ENCODE data around the gene TES.
"Not testable (repeated sequence)": the region's sequence is repeated elsewhere in the genome, so short reads cannot be mapped to it uniquely, and the experiment has no call there.

TES gene

DNA sequence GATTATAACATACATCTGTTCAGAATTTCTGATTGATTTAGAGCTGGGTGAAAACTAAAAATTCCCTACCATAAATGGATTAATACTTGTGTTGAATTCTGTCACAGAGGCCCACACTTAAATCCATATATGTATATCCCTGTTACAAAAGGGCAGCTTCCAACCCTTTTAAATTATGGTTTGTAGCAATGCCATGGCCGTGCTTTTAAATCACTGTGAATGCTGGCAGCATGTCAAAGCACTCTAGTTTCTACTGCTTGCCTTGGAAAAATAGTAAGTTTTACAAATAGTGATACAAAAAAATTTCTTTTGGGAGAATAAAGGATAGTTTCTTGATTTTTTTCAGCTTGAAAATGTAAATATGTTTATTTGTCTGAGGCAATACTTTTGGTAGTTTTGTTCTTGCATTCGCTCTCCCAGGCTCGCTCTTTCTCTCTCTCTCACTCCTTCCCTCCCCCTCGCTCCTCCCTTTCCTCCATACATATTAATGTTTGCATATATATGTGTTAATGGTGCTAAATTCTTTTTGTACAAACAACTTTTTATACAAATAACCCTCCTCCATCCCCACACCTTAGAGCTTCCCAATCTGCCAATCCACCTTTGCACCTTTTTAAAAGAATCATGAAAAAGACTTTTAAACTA is 29.8 kb downstream of the TES start:
- Histone ChIP-seq H3K27me3 (ENCODE audit: control insufficient read depth, insufficient read depth, low read length, poor library complexity, severe bottlenecking) (no peaks in the 10 kb centered on the region), H3K27ac (ENCODE audit: insufficient read depth, low read depth, low read length, poor library complexity, severe bottlenecking) (no peak overlapping the region), H3K4me3 (ENCODE audit: insufficient read depth, low read depth, low read length) (no peak overlapping the region), H3K36me3 (ENCODE audit: control insufficient read depth, insufficient read depth, low read length) (no peaks in the 10 kb centered on the region), H3K9me3 (ENCODE audit: control insufficient read depth, low read length) (no peaks in the 10 kb centered on the region), H3K4me1 (ENCODE audit: control insufficient read depth, insufficient read depth, low read length) (no peaks in the 10 kb centered on the region)
- WGBS, 2 experiments, result 80 to 94% methylated on average over 1 to 2 of the region's 4 CpGs

DNA sequence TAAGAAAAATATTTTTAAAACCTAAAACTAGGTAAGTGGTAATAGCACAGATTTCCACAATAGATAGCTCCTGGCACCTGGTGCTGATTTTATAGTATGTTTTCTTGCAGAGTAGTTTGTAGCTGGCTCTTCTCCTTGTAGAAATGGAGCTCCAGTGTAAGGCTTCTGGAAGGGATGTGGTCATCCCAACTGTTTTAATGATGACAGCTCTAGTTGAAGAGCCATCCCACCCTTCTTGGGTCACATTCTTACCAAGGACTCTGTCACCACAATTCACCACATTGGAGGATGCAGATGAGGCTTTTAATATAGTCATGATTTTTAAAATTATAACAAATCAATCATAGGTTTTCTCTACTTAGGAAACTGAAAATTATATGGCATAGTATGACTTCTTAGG is 31.0 kb downstream of the TES start:
- Histone ChIP-seq H3K4me3 (ENCODE audit: insufficient read depth, low read depth, low read length) (no peak overlapping the region), H3K27ac (ENCODE audit: insufficient read depth, low read depth, low read length, poor library complexity, severe bottlenecking) (no peak overlapping the region), H3K36me3 (ENCODE audit: control insufficient read depth, insufficient read depth, low read length) (no peaks in the 10 kb centered on the region)

DNA sequence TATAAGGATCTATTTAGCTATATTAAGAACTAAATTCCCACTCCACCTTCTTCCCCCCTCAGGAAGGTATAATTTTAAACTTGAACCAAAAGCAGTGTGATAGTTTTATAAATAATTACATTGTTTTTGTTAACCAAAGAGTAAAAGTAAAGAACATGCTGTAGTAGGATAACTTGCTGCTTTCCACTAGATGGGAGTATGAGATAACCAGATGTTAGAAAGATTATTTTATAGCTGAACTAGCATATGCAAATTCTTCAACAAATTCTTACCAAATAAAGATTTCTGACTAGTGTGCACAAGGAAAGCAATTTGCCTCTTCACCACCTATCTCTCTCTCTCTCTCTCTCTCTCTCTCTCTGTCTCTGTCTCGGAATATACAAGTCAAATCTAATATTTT is 31.8 kb downstream of the TES start:
- Histone ChIP-seq H3K4me1 (ENCODE audit: control insufficient read depth, insufficient read depth, low read length) (no peaks in the 10 kb centered on the region), H3K27me3 (ENCODE audit: control insufficient read depth, insufficient read depth, low read length, poor library complexity, severe bottlenecking) (no peaks in the 10 kb centered on the region), H3K9me3 (ENCODE audit: control insufficient read depth, low read length) (no peaks in the 10 kb centered on the region), H3K4me3 (ENCODE audit: insufficient read depth, low read depth, low read length) (no peak overlapping the region), H3K36me3 (ENCODE audit: control insufficient read depth, insufficient read depth, low read length) (no peaks in the 10 kb centered on the region), H3K27ac (ENCODE audit: insufficient read depth, low read depth, low read length, poor library complexity, severe bottlenecking) (no peak overlapping the region)
- no CpG with 5 or more reads among the region's 1 CpG for WGBS, 2 experiments

More for the DNA sequence above, 31.0 kb downstream of the TES start:
- Histone ChIP-seq H3K27me3 (ENCODE audit: control insufficient read depth, insufficient read depth, low read length, poor library complexity, severe bottlenecking) (no peaks in the 10 kb centered on the region), H3K4me1 (ENCODE audit: control insufficient read depth, insufficient read depth, low read length) (no peaks in the 10 kb centered on the region), H3K9me3 (ENCODE audit: control insufficient read depth, low read length) (no peaks in the 10 kb centered on the region)

DNA sequence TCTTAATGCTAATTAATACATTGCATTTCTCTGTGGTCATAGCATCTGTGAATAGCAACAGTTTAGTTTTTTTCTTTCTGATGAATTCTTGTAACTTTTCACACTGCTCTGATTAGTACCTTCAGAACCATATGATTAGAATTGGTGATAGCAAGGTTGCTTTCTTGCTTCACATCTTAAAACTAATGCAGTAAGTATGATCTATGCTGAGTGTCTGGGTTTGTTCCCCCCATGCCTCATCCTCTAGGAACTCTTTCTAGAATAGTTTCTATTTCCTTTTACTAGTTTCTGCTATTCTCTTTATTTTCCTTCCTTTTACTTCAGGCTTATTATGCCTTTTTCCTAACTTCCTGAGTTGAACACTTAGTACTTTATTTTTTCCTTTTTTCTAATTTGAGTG is 32.4 kb downstream of the TES start:
- Histone ChIP-seq H3K4me1 (ENCODE audit: control insufficient read depth, insufficient read depth, low read length) (no peaks in the 10 kb centered on the region), H3K9me3 (ENCODE audit: control insufficient read depth, low read length) (no peaks in the 10 kb centered on the region), H3K36me3 (ENCODE audit: control insufficient read depth, insufficient read depth, low read length) (no peaks in the 10 kb centered on the region), H3K4me3 (ENCODE audit: insufficient read depth, low read depth, low read length) (no peak overlapping the region), H3K27ac (ENCODE audit: insufficient read depth, low read depth, low read length, poor library complexity, severe bottlenecking) (no peak overlapping the region), H3K27me3 (ENCODE audit: control insufficient read depth, insufficient read depth, low read length, poor library complexity, severe bottlenecking) (no peaks in the 10 kb centered on the region)

DNA sequence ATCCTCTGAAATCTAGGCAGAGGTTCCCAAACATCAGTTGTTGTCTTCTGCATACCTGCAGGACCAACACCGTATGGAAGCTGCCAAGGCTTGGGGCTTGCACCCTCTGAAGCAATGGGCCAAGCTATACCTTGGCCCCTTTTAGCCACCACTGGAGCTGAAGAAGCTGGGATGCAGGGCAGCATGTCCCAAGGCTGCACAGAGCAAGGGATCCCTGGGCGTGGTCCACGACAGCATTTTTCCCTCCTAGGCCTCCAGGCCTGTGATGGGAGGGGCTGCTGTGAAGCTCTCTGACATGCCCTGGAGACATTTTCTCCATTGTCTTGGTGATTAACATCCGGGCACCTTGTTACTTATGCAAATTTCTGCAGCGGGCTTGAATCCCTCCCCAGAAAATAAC is 34.5 kb downstream of the TES start:
- H3K4me1 ChIP-seq (ENCODE audit: control insufficient read depth, insufficient read depth, low read length); H3K36me3 ChIP-seq (ENCODE audit: control insufficient read depth, insufficient read depth, low read length); H3K9me3 ChIP-seq (ENCODE audit: control insufficient read depth, low read length); H3K4me3 ChIP-seq (ENCODE audit: insufficient read depth, low read depth, low read length); H3K27me3 ChIP-seq (ENCODE audit: control insufficient read depth, insufficient read depth, low read length, poor library complexity, severe bottlenecking); H3K27ac ChIP-seq (ENCODE audit: insufficient read depth, low read depth, low read length, poor library complexity, severe bottlenecking): not testable (repeated sequence)
- 96 to 97% methylated on average over 5 of the region's 5 CpGs for WGBS, 2 experiments

DNA sequence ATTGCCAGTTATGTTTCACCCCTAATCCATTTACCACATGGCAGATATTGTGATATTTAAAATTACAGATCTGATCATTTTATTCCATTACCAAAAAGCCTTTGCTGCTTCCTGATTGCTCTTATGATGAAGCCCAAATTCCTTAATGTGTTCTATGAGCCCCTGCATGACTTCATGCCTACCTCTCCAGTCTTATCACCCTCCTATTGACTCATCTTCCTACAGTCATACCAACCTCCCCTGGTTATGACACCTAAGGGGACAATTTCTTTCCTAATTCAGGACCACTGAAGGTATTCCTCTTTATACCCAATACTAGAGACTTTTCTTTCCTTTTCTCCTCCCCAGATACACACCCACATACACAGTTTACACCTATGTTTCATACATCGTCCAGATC is 36.0 kb downstream of the TES start:
- Histone ChIP-seq H3K9me3 (ENCODE audit: control insufficient read depth, low read length) (no peaks in the 10 kb centered on the region), H3K36me3 (ENCODE audit: control insufficient read depth, insufficient read depth, low read length) (no peaks in the 10 kb centered on the region), H3K27ac (ENCODE audit: insufficient read depth, low read depth, low read length, poor library complexity, severe bottlenecking) (no peak overlapping the region), H3K4me1 (ENCODE audit: control insufficient read depth, insufficient read depth, low read length) (no peaks in the 10 kb centered on the region), H3K4me3 (ENCODE audit: insufficient read depth, low read depth, low read length) (no peak overlapping the region), H3K27me3 (ENCODE audit: control insufficient read depth, insufficient read depth, low read length, poor library complexity, severe bottlenecking) (no peaks in the 10 kb centered on the region)
- WGBS, 2 experiments, result 88 to 95% methylated on average over 1 of the region's 1 CpG

DNA sequence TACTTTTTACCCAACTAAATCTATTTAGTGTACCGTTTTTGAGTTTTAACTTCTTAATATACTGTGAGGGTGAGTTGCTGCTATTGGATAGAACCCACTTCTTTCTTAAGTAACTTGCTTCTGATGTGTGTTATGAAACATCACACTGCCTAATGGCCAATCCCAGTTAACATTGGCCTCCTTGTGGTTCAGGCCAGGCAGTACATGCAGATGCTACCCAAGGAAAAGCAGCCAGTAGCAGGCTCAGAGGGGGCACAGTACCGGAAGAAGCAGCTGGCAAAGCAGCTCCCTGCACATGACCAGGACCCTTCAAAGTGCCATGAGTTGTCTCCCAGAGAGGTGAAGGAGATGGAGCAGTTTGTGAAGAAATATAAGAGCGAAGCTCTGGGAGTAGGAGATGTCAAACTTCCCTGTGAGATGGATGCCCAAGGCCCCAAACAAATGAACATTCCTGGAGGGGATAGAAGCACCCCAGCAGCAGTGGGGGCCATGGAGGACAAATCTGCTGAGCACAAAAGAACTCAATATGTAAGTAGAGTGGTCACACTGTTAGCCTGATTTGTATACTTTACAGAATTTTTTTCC is 39.7 kb downstream of the TES start:
- Histone ChIP-seq H3K9me3 (ENCODE audit: control insufficient read depth, low read length) (no peaks in the 10 kb centered on the region), H3K27me3 (ENCODE audit: control insufficient read depth, insufficient read depth, low read length, poor library complexity, severe bottlenecking) (no peaks in the 10 kb centered on the region), H3K27ac (ENCODE audit: insufficient read depth, low read depth, low read length, poor library complexity, severe bottlenecking) (no peak overlapping the region), H3K4me1 (ENCODE audit: control insufficient read depth, insufficient read depth, low read length) (no peaks in the 10 kb centered on the region), H3K4me3 (ENCODE audit: insufficient read depth, low read depth, low read length) (no peak overlapping the region), H3K36me3 (ENCODE audit: control insufficient read depth, insufficient read depth, low read length) (no peaks in the 10 kb centered on the region)
- WGBS, 2 experiments, result 92% methylated on average over 3 of the region's 3 CpGs

DNA sequence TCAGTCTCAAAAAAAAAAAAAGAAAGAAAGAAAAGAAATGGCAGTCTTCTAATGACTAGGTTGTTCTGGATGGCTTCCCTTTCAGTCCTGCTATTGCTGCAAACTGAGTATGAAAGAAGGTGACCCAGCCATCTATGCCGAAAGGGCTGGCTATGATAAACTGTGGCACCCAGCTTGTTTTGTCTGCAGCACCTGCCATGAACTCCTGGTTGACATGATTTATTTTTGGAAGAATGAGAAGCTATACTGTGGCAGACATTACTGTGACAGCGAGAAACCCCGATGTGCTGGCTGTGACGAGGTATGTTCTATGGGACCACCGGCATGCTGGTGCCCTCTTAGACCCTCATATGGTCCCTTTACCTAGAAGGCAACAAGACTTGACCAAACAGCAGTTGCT is 41.3 kb downstream of the TES start:
- Histone ChIP-seq H3K4me1 (ENCODE audit: control insufficient read depth, insufficient read depth, low read length) (no peaks in the 10 kb centered on the region), H3K9me3 (ENCODE audit: control insufficient read depth, low read length) (no peaks in the 10 kb centered on the region), H3K4me3 (ENCODE audit: insufficient read depth, low read depth, low read length) (no peak overlapping the region), H3K27me3 (ENCODE audit: control insufficient read depth, insufficient read depth, low read length, poor library complexity, severe bottlenecking) (no peaks in the 10 kb centered on the region), H3K27ac (ENCODE audit: insufficient read depth, low read depth, low read length, poor library complexity, severe bottlenecking) (no peak overlapping the region), H3K36me3 (ENCODE audit: control insufficient read depth, insufficient read depth, low read length) (no peaks in the 10 kb centered on the region)
- WGBS, 2 experiments, result 95 to 97% methylated on average over 5 of the region's 5 CpGs

DNA sequence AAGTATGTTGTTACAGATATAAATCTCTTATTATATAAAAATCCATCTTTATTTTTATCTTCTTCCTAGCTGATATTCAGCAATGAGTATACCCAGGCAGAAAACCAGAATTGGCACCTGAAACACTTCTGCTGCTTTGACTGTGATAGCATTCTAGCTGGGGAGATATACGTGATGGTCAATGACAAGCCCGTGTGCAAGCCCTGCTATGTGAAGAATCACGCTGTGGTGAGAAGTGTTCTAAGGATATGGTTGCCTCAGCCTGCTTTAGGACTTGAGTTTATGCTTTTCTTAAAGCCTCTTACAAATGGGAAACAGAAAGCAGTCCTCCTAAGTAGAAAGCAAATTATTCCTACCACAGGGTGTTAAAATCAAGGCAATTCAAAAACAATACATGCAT is 41.9 kb downstream of the TES start:
- no peaks in the 10 kb centered on the region for H3K9me3 ChIP-seq (ENCODE audit: control insufficient read depth, low read length)
- WGBS, 2 experiments, result 91 to 96% methylated on average over 3 of the region's 3 CpGs
- no peaks in the 10 kb centered on the region for H3K36me3 ChIP-seq (ENCODE audit: control insufficient read depth, insufficient read depth, low read length)
- H3K27me3 ChIP-seq (ENCODE audit: control insufficient read depth, insufficient read depth, low read length, poor library complexity, severe bottlenecking), result no peaks in the 10 kb centered on the region
- H3K4me3 ChIP-seq (ENCODE audit: insufficient read depth, low read depth, low read length), result no peak overlapping the region
- no peak overlapping the region for H3K27ac ChIP-seq (ENCODE audit: insufficient read depth, low read depth, low read length, poor library complexity, severe bottlenecking)
- no peaks in the 10 kb centered on the region for H3K4me1 ChIP-seq (ENCODE audit: control insufficient read depth, insufficient read depth, low read length)

DNA sequence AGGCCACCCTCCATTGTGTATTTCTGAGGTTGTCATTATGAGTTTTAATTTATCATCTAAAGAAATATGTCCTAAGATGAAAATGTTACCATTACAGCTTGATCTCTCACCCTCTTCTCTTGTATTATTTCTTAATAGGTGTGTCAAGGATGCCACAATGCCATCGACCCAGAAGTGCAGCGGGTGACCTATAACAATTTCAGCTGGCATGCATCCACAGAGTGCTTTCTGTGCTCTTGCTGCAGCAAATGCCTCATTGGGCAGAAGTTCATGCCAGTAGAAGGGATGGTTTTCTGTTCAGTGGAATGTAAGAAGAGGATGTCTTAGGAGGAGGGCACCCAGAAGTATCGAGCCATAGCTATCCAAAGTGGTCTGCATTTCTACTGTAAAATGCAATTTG is 46.8 kb downstream of the TES start:
- H3K9me3 ChIP-seq (ENCODE audit: control insufficient read depth, low read length), result no peaks in the 10 kb centered on the region
- 96 to 99% methylated on average over 3 of the region's 3 CpGs for WGBS, 2 experiments
- no peak overlapping the region for H3K4me3 ChIP-seq (ENCODE audit: insufficient read depth, low read depth, low read length)
- no peaks in the 10 kb centered on the region for H3K27me3 ChIP-seq (ENCODE audit: control insufficient read depth, insufficient read depth, low read length, poor library complexity, severe bottlenecking)
- no peaks in the 10 kb centered on the region for H3K36me3 ChIP-seq (ENCODE audit: control insufficient read depth, insufficient read depth, low read length)
- no peaks in the 10 kb centered on the region for H3K4me1 ChIP-seq (ENCODE audit: control insufficient read depth, insufficient read depth, low read length)
- H3K27ac ChIP-seq (ENCODE audit: insufficient read depth, low read depth, low read length, poor library complexity, severe bottlenecking), result no peak overlapping the region

DNA sequence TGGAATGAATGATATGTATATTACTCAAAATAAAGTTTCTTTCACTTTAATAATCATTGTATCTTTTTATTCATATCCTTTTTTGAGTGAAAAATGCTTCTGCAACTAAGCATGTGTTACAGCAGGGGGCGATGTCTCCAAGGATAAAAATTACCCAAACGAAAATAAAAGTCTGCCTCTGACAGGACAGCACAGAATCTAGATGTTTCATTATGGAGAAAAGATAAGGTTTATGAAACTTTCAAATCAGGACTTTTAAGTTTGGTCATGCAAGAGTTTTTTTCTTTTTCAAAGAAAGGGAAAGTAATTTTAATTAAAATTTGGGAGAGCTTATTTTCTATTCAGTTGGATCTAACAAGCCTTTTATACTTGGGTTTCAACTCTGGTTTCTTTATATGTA is 48.4 kb downstream of the TES start:
- no peak overlapping the region for H3K4me3 ChIP-seq (ENCODE audit: insufficient read depth, low read depth, low read length)
- no peak overlapping the region for H3K27ac ChIP-seq (ENCODE audit: insufficient read depth, low read depth, low read length, poor library complexity, severe bottlenecking)
- H3K9me3 ChIP-seq (ENCODE audit: control insufficient read depth, low read length), result no peaks in the 10 kb centered on the region
- WGBS, 2 experiments, result 8 to 22% methylated on average over 1 to 2 of the region's 2 CpGs
- no peaks in the 10 kb centered on the region for H3K4me1 ChIP-seq (ENCODE audit: control insufficient read depth, insufficient read depth, low read length)
- H3K27me3 ChIP-seq (ENCODE audit: control insufficient read depth, insufficient read depth, low read length, poor library complexity, severe bottlenecking), result no peaks in the 10 kb centered on the region
- no peaks in the 10 kb centered on the region for H3K36me3 ChIP-seq (ENCODE audit: control insufficient read depth, insufficient read depth, low read length)
